Right lobe of liver (tissue), 4 donors: ENCODE measurements around the gene WHRN.

ENCODE experiments used
- CTCF ChIP-seq, 4 donors: fragments of 200-600 bp in 3 of 4; fragments of 450-650 bp in 1 of 4; IDR thresholded peaks; one replicate each; pipeline versions ENCODE4 v1.5.1 to v1.8.0; 2016 to 2022; ENCODE audit warnings: antibody characterized with exemption in 4 of 4, mild to moderate bottlenecking in 2 of 4
- POLR2A ChIP-seq: fragments of 450-650 bp; IDR thresholded peaks from one replicate; pipeline ENCODE4 v1.6.1; 2017; ENCODE audit warnings: antibody characterized with exemption, mild to moderate bottlenecking
- donor health status: DM: no; HTN: no; CAD: no.
- donor health status: DM: no; HTN: no; CAD: no.
- donor health status: DM: no; HTN: yes; CAD: no.

- TF ChIP-seq POLR2A, result no peak
- TF ChIP-seq CTCF (IDR thresholded peaks at IDR 0.05), result no peak
These were observed 59.7 kb downstream of the WHRN start for GRCh38 chr9:114445616-114446015.
